Heart right ventricle (tissue), 16 donors: Measurements from ENCODE around the gene ENTPD8. TPM values are rescaled to one million over a fixed set of nuclear protein-coding genes. Genes with fewer than 3 reads are reported as not detected.

Source experiments
- ATAC-seq, 8 donors: fragments of 200-7000 bp; cut with Tn5 transposase; one replicate each; pipeline ENCODE4 v1.9.1; 2020; ENCODE audit warnings: mild to moderate bottlenecking in 8 of 8, moderate library complexity in 8 of 8, moderate number of reproducible peaks in 1 of 8
- DNase-seq, 2 donors: peaks; one replicate each; pipeline ENCODE4 v3.0.0-alpha.2; 2020
- H3K27ac ChIP-seq, 10 donors: fragments of 200-600 bp; sonication (generic) in 2 of 10; one replicate each; pipeline versions ENCODE4 v1.5.0 to v1.8.0; 2020 to 2022; ENCODE audit warnings: mild to moderate bottlenecking in 3 of 10
- H3K27me3 ChIP-seq, 7 donors: fragments of 200-600 bp; one replicate each; pipeline ENCODE4 v1.8.0; 2021 to 2022; ENCODE audit warnings: mild to moderate bottlenecking in 2 of 7
- H3K36me3 ChIP-seq, 9 donors: fragments of 200-600 bp; sonication (generic) in 1 of 9; one replicate each; pipeline versions ENCODE4 v1.5.0 to v1.8.0; 2020 to 2022; ENCODE audit warnings: mild to moderate bottlenecking in 2 of 9
- H3K4me1 ChIP-seq, 9 donors: fragments of 200-600 bp; sonication (generic) in 1 of 9; one replicate each; pipeline versions ENCODE4 v1.5.0 to v1.8.0; 2020 to 2022; ENCODE audit warnings: mild to moderate bottlenecking in 4 of 9
- H3K4me3 ChIP-seq, 10 donors: fragments of 200-600 bp; sonication (generic) in 2 of 10; one replicate each; pipeline versions ENCODE4 v1.5.0 to v1.8.0; 2020 to 2022; ENCODE audit warnings: mild to moderate bottlenecking in 7 of 10, moderate library complexity in 2 of 10
- H3K9me3 ChIP-seq, 11 donors: fragments of 200-600 bp in 10 of 11; sonication (generic) in 2 of 11; one replicate each; pipeline versions ENCODE4 v1.5.0 to v1.8.0; 2013 to 2022; ENCODE audit warnings: mild to moderate bottlenecking in 2 of 11, control low read depth in 1 of 11, moderate library complexity in 1 of 11
- WGBS, 2 donors: extraction: QIAGEN DNeasy Blood & Tissue Kit; methylation state at CpG; one replicate each; pipeline ENCODE4 v1.1.7; 2013; ENCODE audit warnings: inconsistent platforms in 1 of 2; 5-methylcytosine and 5-hydroxymethylcytosine counted together
- intact Hi-C, 10 donors: fragments of 100-400 bp; cut with DNase I; formaldehyde crosslinking; loops; one replicate each; pipeline versions ENCODE4 v1.11.1 to v1.14.2; 2022
- polyA plus RNA-seq, 2 donors: library from polyadenylated mRNA; stranded (reverse); fragments of 200-250 nt; gene quantifications; one replicate each; pipeline ENCODE4 v1.2.3, GENCODE V29; 2013
- total RNA-seq, 10 donors: library from RNA; stranded (reverse); fragmentation: NEBNext Ultra II Directional in 3 of 10; extraction: Animal tissue kit (Norgen Biotek cat#: 25700) in 3 of 10; gene quantifications; one replicate each; pipeline versions ENCODE4 v1.2.1 to v1.2.4, GENCODE V29; 2021 to 2023
- TF ChIP-seq, protein P1 (sequence below), 9 donors: fragments of 200-600 bp; sonication (generic) in 2 of 9; IDR thresholded peaks; one replicate each; pipeline versions ENCODE4 v1.5.0 to v1.8.0; 2021 to 2022; ENCODE audit warnings: antibody characterized with exemption in 9 of 9, mild to moderate bottlenecking in 5 of 9, moderate library complexity in 1 of 9
- donor health status: Arrhythmogenic right ventricular cardiomyopathy.
- donor health status: ischemic (EF 13 %, LVEDD 7.1; RV severe dilation, severe dysfunction).
- donor health status: healthy with polysubstance abuse.
- donor health status: DM: no; HTN: yes; CAD: no.
- donor health status: DM: no; HTN: no; CAD: no.
- donor health status: ischemic (EF 25% LVEDD 6.9; RV normal size, moderate dysfunction).
- donor health status: ischemic (EF 25% LVEDD 5.7; RV mildly dilated, moderate dysfunction).
- donor health status: healthy.
- donor health status: DM: yes; HTN: yes; CAD: no.
- donor health status: Ischemic cardiomyopathy.
- donor health status: ischemic (EF 35%, LVEDD 5.7; RV mildly dilated, moderate dysfunction).
- donor health status: nonischemic (EF 11% LVEDD 7.7; RV severe dilation, severe dysfunction).
- donor health status: DM: yes; HTN: yes; CAD: no.
- donor health status: PGD.
- donor health status: ischemic (EF 29% LVEDD 5.4; RV normal size, mild dysfunction).
- donor health status: nonischemic (EF 23%, LVEDD 6.1; RV moderate dilation, normal function).

ENTPD8 gene
- total and polyA plus RNA-seq, 12 donors, result 0.03 to 0.15 TPM; not detected in 10

DNA sequence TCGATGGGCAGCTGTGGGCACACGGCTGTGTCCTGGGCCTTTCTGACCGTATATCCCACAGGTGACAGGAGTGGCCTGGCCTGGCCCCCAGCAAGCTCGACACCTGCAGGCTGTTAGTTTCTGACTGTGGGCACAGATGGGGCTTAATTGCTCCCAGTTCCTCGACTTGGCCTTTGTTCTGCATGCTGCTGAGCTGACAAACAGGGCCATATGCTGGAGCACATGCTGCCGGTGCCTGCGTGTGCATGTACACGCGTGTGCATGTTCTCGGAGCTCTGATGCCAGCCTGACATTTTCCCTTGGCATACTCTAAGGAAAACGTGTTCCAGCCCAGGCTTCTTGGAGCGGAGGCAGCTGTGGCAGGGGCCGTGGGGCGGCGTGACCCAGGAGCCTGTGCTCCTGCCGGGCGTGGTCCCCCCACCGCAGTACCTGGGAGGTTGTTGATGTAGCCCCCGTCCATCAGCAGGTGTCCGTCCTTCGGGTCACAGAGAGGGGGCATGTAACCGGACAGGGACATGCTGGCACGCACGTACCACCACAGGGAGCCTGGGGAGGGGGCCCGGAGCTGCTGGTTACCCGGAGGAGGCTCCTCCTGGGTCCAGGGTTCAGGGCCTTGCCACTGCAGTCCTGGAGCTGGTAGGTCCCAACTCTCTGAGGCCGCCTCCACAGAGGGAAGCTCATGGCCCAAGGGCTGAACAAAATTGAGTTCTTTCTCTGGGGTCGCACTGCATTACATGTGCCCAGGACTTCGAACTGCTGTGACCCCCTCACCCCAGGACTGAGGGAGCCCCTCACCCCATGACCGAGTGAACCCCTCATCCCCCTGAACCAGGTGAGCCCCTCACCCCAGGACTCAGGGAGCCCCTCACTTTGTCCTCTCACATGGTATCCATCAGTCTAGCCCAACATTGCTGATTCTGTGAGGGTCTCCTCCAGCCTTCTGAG, 22.1 kb upstream of the ENTPD8 start:
- no peak overlapping the region for H3K4me3 ChIP-seq
- WGBS, 2 donors, result 93% methylated on average over 30 of the region's 30 CpGs
- ATAC-seq, result no peak
- peaks cover 8 to 29% (median 12%) of the 10 kb centered on the region in 9 donors for H3K4me1 ChIP-seq
- H3K9me3 ChIP-seq, result no peaks in the 10 kb centered on the region
- TF ChIP-seq, protein P1, sequence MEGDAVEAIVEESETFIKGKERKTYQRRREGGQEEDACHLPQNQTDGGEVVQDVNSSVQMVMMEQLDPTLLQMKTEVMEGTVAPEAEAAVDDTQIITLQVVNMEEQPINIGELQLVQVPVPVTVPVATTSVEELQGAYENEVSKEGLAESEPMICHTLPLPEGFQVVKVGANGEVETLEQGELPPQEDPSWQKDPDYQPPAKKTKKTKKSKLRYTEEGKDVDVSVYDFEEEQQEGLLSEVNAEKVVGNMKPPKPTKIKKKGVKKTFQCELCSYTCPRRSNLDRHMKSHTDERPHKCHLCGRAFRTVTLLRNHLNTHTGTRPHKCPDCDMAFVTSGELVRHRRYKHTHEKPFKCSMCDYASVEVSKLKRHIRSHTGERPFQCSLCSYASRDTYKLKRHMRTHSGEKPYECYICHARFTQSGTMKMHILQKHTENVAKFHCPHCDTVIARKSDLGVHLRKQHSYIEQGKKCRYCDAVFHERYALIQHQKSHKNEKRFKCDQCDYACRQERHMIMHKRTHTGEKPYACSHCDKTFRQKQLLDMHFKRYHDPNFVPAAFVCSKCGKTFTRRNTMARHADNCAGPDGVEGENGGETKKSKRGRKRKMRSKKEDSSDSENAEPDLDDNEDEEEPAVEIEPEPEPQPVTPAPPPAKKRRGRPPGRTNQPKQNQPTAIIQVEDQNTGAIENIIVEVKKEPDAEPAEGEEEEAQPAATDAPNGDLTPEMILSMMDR (IDR thresholded peaks at IDR 0.05), result no peak
- H3K27me3 ChIP-seq, result peaks cover 0 to 14% (median 0%) of the 10 kb centered on the region in 7 donors
- no peak for DNase-seq
- H3K36me3 ChIP-seq, result peaks cover 0 to 9% (median 0%) of the 10 kb centered on the region in 9 donors
- intact Hi-C loops, result no loop called here
- H3K27ac ChIP-seq, result no peak overlapping the region

DNA sequence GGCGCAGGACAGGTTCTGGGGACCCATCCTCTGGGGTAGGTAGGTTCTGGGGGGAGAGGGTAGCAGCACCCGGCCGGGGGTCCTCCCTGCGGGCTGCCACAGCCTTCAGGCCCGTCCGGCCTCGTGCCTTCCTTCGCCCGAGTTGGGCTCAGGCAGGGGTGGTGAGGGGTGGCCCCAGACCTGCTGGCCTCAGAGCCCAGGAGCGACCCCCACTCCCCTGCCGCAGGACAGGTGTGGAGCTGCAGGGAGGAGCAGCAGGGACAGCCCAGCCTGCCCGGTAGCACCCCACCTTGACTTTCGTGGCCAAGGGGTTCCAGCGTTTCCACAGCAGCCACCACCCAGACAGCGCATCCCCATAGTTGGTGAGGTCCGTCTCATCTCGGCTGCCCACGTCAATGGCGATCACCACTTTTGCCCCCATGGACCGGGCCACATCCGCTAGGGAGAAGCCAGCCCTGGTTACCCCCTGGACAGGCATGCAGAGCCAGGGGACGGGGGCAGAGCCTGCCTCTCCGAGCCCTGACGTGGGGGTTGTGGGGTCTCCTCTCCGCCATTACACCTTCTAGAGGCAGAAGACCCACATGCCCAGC, 21.3 kb upstream of the ENTPD8 start:
- DNase-seq (no peak), ATAC-seq (no peak)
- 91 to 95% methylated on average over 25 of the region's 25 CpGs for WGBS, 2 donors
- Histone ChIP-seq H3K4me1 (peaks cover 10 to 34% (median 17%) of the 10 kb centered on the region in 9 donors), H3K9me3 (no peaks in the 10 kb centered on the region), H3K27me3 (peaks cover 0 to 14% (median 0%) of the 10 kb centered on the region in 7 donors), H3K36me3 (peaks cover 0 to 10% (median 0%) of the 10 kb centered on the region in 9 donors), H3K27ac (peak overlapping the region in 1 of 10 donors; percentile 71), H3K4me3 (peak overlapping the region in 1 of 10 donors; percentile 34)
- intact Hi-C loops, result no loop called here
- TF ChIP-seq, protein P1 (IDR thresholded peaks at IDR 0.05), result no peak

DNA sequence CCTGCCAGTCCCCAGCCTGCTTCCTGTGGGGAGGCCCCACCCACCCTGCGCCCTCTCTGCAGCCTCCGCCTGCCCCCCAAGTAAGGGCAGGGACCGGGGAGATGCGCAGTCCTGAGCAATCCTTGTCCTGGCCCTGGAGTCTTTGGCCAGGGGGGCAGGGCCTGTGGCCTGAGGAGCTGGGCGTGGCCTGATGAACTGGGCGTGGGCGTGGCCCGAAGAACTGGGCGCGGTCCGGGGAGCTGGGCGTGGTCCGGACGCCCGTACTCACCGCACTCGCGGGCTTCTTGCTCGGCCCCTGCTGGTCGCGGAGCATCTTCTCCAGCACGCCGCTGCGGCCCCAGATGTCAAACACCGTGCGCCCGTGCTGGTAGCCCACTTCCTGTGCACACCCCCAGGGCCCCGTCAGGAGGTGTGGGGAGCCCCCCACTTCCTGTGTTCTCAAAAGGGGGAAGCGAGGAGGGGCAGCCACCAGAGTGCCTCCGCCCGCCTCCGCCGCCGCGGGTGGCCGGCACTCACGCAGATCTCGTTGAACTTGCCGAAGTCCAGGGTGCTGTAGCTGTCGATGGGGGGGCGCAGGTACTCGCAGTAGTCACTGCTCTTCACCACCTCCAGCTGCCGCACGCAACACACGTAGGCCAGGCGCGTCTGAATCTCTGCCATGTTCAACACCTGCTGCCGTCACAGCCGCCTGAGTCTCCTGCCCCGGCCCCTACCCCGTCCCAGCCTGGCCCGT, 20.7 kb upstream of the ENTPD8 start:
- Histone ChIP-seq H3K9me3 (no peaks in the 10 kb centered on the region), H3K27ac (peak overlapping the region in 1 of 10 donors; percentile 71), H3K4me3 (peak overlapping the region in 1 of 10 donors; percentile 34), H3K36me3 (peaks cover 0 to 17% (median 0%) of the 10 kb centered on the region in 9 donors), H3K27me3 (peaks cover 0 to 14% (median 0%) of the 10 kb centered on the region in 7 donors), H3K4me1 (peaks cover 10 to 34% (median 17%) of the 10 kb centered on the region in 9 donors)
- 56 to 78% methylated on average over 51 to 52 of the region's 52 CpGs for WGBS, 2 donors
- peak in 1 of 2 donors; percentile 70 for DNase-seq
- ATAC-seq, result peak in 1 of 8 donors; percentile 5
- intact Hi-C loops, result no loop called here
- TF ChIP-seq, protein P1 (IDR thresholded peaks at IDR 0.05), result peak in 1 of 9 donors; percentile 9

DNA sequence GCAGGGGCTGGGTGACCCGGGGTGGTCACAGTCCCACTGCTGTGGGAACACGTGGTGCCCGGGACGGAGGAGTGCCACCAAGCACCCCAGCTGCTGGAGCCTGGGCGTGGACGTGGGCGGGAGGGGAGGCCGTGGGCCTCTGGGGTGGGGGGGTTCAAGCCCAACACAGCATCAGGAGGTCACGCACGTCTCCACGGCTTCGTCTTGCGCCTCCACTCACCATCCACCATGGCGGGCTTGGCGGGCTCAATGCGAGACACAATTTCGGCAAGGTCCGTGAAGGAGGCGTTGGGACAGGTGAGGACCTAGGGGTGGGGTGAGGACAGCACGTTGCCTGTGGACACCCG, 20.1 kb upstream of the ENTPD8 start:
- Histone ChIP-seq H3K4me1 (peaks cover 10 to 34% (median 17%) of the 10 kb centered on the region in 9 donors), H3K27me3 (peaks cover 0 to 14% (median 0%) of the 10 kb centered on the region in 7 donors), H3K9me3 (no peaks in the 10 kb centered on the region), H3K27ac (peak overlapping the region in 1 of 10 donors; percentile 71), H3K4me3 (peak overlapping the region in 1 of 10 donors; percentile 34), H3K36me3 (peaks cover 0 to 22% (median 0%) of the 10 kb centered on the region in 9 donors)
- ATAC-seq (no peak), DNase-seq (peak in 1 of 2 donors; percentile 5)
- TF ChIP-seq, protein P1 (IDR thresholded peaks at IDR 0.05), result no peak
- intact Hi-C loops, result no loop called here
- 92 to 95% methylated on average over 21 of the region's 21 CpGs for WGBS, 2 donors
